ENCODE data around the gene LEO1.

The LEO1 gene

GRCh38 chr15:51971375-51972133, at the start of gene LEO1:
Gene LEO1, minus strand, starts transcription at chr15:51971778. Its CDS starts 33 bp downstream, at chr15:51971745.
- peak; percentile 91 for FAIRE-seq

- no peak for FAIRE-seq
These were observed 49.6 kb upstream of the LEO1 start for GRCh38 chr15:52021128-52021671.

GRCh38 chr15:52020221-52021085, 48.9 kb upstream of the LEO1 start:
- FAIRE-seq = no peak

GRCh38 chr15:52019394-52020220, 48.0 kb upstream of the LEO1 start:
- FAIRE-seq = no peak

- no peak for FAIRE-seq
These were observed 47.3 kb upstream of the LEO1 start, which contains the start of gene MAPK6 for GRCh38 chr15:52018693-52019393. Gene MAPK6, plus strand, starts transcription at chr15:52019219. Its CDS starts 27,242 bp downstream, at chr15:52046461.

GRCh38 chr15:52018244-52018643, 46.7 kb upstream of the LEO1 start:
- FAIRE-seq = no peak

GRCh38 chr15:52016316-52016715, 44.7 kb upstream of the LEO1 start:
- no peak for FAIRE-seq

GRCh38 chr15:52014616-52015015, 43.0 kb upstream of the LEO1 start:
- FAIRE-seq = no peak

GRCh38 chr15:52013151-52013791, 41.7 kb upstream of the LEO1 start:
- no peak for FAIRE-seq

GRCh38 chr15:52012210-52012609, 40.6 kb upstream of the LEO1 start:
- no peak for FAIRE-seq

- no peak for FAIRE-seq
These were observed 40.1 kb upstream of the LEO1 start for GRCh38 chr15:52011711-52012144.

- no peak for FAIRE-seq
These were observed 39.3 kb upstream of the LEO1 start for GRCh38 chr15:52010633-52011595.

GRCh38 chr15:52008698-52009434, 37.3 kb upstream of the LEO1 start:
- FAIRE-seq = no peak

GRCh38 chr15:52008359-52008697, 36.8 kb upstream of the LEO1 start:
- FAIRE-seq = no peak

- no peak for FAIRE-seq
These were observed 35.2 kb upstream of the LEO1 start for GRCh38 chr15:52006702-52007340.

GRCh38 chr15:52005748-52006701, 34.4 kb upstream of the LEO1 start:
- no peak for FAIRE-seq

GRCh38 chr15:52004806-52005205, 33.2 kb upstream of the LEO1 start:
- FAIRE-seq = no peak

- FAIRE-seq = no peak
These were observed 32.1 kb upstream of the LEO1 start for GRCh38 chr15:52003710-52004109.

All from G401.6 (cell line).